GM18517 (cell line): ENCODE results near the gene UIMC1.
A peak's percentile ranks its signal among the peaks of the same experiment; 100 is the strongest.
"Not testable (repeated sequence)": the region's sequence is repeated elsewhere in the genome, so short reads cannot be mapped to it uniquely, and the experiment has no call there.

Experiments
- ATAC-seq: cut with Tn5 transposase; IDR thresholded peaks from one replicate; pipeline ENCODE4 v1.9.1; 2021; ENCODE audit warnings: mild to moderate bottlenecking, moderate library complexity; ENCODE audit not compliant: unreplicated experiment

UIMC1 gene

GRCh38 chr5:177010153-177010552 lies 3.6 kb upstream of the UIMC1 start:
- no peak for ATAC-seq

DNA sequence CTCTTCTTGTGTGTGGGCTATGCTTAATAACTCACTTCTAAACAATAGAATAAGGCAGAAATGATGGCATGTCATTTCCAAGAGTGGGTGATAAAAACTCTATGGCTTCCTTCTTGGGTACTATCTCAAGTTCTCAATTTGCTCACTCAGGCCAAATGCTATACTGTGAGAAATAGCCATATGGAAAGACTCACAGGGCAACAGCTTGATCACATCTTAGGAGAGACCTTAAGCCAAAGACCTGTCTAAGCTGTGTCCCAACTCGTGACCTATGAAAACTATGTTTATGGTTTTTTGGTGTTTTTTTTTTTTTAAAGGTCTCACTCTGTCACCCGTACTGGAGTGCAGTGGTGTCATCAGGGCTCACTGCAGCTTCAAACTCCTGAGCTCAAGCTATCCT lies 2.1 kb upstream of the UIMC1 start:
- ATAC-seq, result no peak

DNA sequence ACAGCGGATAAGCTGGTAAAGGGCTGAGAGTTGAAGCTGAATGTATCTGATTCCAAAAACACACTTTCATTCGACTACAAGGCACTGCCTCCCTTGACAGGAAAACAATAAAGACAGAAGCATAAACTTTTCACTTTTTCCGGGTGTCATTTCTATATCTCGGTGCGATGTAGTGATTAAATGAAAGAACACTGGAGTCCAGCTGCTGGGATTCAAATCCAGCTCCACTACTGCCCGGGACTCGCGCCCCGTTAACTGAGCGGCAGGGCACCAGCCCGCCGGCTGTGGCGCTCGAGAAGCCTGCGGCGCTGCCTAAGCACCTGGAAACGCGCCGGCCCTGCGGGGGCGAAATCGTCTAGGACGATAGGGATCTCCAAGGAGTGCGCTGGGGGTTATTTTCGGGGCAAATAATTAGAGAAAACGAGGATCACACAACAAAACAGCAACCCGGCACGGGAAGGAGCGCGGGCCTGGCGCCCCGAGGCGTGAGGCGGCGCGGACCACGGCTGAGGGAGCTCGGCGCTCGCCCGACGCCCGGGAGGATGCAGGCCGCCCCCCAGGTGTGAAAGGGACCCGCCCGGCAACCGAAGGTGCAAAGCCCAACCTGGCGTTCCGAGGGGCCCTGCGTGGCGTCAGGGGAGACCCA lies 837 bp downstream of the UIMC1 start:
- peak; percentile 50 for ATAC-seq

DNA sequence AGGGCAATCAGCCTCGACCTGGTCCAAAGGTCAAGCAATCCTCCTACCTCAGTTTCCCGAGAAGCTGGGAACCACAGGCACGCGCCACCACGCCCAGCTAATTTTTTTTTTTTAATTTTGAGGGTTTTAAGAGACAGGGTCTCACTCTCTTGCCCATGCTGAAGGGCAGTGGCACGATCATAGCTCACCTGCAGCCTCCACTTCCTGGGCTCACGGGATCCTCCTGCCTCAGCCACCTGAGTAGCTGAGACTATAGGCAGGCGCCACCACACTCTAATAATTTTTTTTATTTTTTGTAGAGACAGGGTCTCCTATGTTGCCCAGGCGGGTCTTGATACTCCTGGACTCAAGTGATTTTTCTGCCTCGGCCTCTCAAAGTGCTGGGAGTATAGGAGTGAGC lies 1.6 kb downstream of the UIMC1 start:
- ATAC-seq, result no peak

- ATAC-seq, result no peak
These were observed 2.9 kb downstream of the UIMC1 start for GRCh38 chr5:177003649-177004048.

DNA sequence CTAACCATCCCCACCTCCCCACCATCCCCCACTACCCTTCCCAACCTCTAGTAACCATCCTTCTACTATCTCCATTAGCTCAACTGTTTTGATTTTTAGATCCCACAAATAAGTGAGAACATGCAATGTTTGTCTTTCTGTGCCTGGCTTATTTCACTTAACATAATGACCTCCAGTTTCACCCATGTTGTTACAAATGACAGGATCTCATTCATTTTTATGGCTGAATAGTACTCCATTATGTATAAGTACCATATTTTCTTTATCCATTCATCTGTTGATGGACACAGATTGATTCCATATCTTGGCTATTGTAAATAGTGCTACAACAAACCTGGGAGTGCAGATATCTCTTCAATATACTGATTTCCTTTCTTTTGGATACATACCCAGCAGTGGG lies 7.1 kb downstream of the UIMC1 start:
- not testable (repeated sequence) for ATAC-seq

DNA sequence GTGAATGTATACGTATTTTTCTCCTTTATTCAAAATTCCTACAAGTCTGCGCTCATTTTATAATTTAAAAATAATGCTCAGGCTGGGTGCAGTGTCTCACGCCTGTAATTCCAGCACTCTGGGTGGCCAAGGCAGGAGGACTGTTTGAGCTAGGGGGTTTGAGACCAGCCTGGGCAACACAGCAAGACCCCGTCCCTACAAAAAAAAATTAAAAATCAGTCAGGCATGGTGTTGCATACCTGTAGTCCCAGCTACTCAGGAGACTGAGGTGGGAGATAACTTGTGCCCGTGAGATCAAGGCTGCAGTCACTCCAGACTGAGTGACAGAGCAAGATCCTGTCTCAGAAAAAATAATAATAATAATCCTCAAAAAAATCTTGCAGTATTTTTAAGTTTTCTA lies 7.8 kb downstream of the UIMC1 start:
- no peak for ATAC-seq

- ATAC-seq, result no peak
These were observed 9.8 kb downstream of the UIMC1 start for GRCh38 chr5:176996780-176997179.

- peak; percentile 54 for ATAC-seq
These were observed 10.4 kb downstream of the UIMC1 start for GRCh38 chr5:176995896-176996767.

GRCh38 chr5:176995122-176995490 lies 11.5 kb downstream of the UIMC1 start:
- ATAC-seq, result no peak

- peak; percentile 49 for ATAC-seq
These were observed 12.0 kb downstream of the UIMC1 start for GRCh38 chr5:176994460-176995121.

GRCh38 chr5:176993081-176993480 lies 13.5 kb downstream of the UIMC1 start:
- not testable (repeated sequence) for ATAC-seq

- no peak for ATAC-seq
These were observed 19.0 kb downstream of the UIMC1 start for GRCh38 chr5:176987583-176987982.

- ATAC-seq, result no peak
These were observed 20.3 kb downstream of the UIMC1 start for GRCh38 chr5:176986280-176986679.

- ATAC-seq, result peak; percentile 75
These were observed 21.1 kb downstream of the UIMC1 start for GRCh38 chr5:176985516-176985915.

- not testable (repeated sequence) for ATAC-seq
These were observed 22.4 kb downstream of the UIMC1 start for GRCh38 chr5:176984176-176984575.

- not testable (repeated sequence) for ATAC-seq
These were observed 23.0 kb downstream of the UIMC1 start for GRCh38 chr5:176983593-176983992.

DNA sequence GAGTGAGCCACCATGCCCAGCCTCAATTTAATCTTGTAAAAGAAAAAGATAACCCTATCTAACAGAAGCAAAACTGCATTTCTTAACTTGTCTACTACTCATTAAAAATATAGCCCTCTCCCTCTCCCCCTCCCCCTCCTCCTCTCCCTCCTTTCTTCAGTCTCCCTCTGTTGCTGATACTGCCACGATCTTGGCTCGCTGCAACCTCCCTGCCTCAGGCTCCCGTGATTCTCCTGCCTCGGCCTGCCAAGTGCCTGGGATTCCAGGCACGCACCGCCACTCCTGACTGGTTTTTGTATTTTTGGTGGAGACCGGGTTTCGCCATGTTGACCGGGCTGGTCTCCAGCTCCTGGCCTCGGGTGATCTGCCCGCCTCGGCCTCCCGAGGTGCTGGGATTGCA lies 23.5 kb downstream of the UIMC1 start:
- not testable (repeated sequence) for ATAC-seq

GRCh38 chr5:176980818-176981217 lies 25.8 kb downstream of the UIMC1 start:
- no peak for ATAC-seq

DNA sequence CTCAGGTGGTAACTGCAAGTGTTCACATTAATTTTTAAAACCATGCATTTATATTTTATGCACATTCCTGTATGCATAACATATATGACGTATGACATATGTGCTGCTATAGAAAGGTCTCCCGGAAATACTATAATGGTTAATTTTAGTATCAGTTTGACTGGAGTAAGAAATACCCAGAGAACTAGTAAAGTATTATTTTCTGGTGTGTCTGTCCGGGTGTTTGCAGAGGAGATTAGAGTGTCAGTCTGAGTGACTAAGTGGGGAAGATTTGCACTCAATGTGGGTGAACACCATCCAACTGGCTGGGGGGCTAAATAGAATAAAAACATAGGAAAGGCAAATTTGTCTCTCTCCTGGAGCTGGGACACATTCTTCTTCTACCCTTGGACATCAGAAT lies 26.9 kb downstream of the UIMC1 start:
- ATAC-seq, result no peak

DNA sequence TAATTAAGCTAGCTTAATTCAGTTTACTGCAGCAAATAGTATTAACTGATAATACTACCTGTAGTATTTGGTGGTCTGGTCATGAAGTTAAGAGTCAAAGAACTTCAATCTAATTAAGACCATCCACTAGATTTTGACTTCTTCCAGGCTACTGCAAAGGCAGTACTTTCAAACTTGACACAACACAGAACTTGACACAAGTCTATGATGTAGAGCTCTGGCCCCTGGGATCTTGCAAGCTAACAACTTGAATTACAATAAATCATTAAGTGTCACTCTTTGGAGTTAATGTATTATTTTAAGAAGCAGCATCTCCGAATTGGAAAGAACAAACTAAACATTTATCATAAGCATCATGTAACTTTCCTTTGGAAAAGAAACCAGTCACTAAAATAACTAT lies 40.9 kb downstream of the UIMC1 start:
- ATAC-seq, result no peak

DNA sequence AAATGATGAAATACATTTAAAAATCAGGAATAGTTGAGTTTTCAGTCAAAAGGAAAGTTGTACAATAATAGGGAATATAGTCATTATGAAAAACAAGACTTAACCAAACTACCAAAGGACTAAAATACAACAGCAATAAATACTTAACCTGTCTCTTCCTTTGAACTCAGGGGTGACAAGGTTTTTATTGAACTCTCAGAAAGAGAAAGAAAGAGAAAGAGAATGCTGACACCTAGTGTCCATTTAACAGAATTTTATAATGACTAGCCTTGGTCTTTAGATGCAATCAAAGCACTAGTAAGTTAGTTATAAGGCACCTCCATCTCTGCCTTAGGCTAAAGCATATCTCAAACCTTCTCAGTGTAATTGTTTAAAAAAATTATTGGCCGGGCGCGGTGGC lies 47.5 kb downstream of the UIMC1 start:
- ATAC-seq, result no peak
